Adrenal gland (tissue), 12 donors: Measurements from ENCODE around the gene KCNH3. TPM values are rescaled to one million over a fixed set of nuclear protein-coding genes. Genes with fewer than 3 reads are reported as not detected.

Source experiments
- DNase-seq, 7 donors: peaks; one replicate each; pipeline ENCODE4 v3.0.0-alpha.2; 2019 to 2020
- H3K27ac ChIP-seq, 5 donors: fragments of 200-600 bp; sonication (generic) in 4 of 5; 1 replicate in 3 of 5; 2 replicates in 2 of 5; pipeline versions ENCODE4 v1.5.1 to v1.8.0; 2016 to 2020; ENCODE audit warnings: mild to moderate bottlenecking in 1 of 5
- H3K27me3 ChIP-seq: fragments of 200-600 bp; 2 replicates; pipeline ENCODE4 v1.8.0; 2021
- H3K36me3 ChIP-seq, 2 donors: fragments of 200-600 bp; replicated peaks in 1 of 2; 1 replicate in 1 of 2; 2 replicates in 1 of 2; pipeline versions ENCODE4 v1.5.1 to v1.8.0; 2018 to 2022
- H3K4me1 ChIP-seq, 2 donors: fragments of 200-600 bp; replicated peaks in 1 of 2; 1 replicate in 1 of 2; 2 replicates in 1 of 2; pipeline versions ENCODE4 v1.5.1 to v1.8.0; 2018 to 2021
- H3K4me3 ChIP-seq, 4 donors: fragments of 200-600 bp; sonication (generic) in 3 of 4; one replicate each; pipeline ENCODE4 v1.5.1; 2016 to 2018
- H3K9me3 ChIP-seq, 3 donors: fragments of 200-600 bp; sonication (generic) in 1 of 3; replicated peaks in 1 of 3; 1 replicate in 2 of 3; 2 replicates in 1 of 3; pipeline versions ENCODE4 v1.5.1 to v1.8.0; 2016 to 2021
- CTCF ChIP-seq, 6 experiments: fragments of 450-650 bp in 4 of 6; fragments of 200-600 bp in 2 of 6; sonication (generic) in 1 of 6; IDR thresholded peaks; 1 replicate in 5 of 6; 2 replicates in 1 of 6; pipeline versions ENCODE4 v1.5.1 to v1.8.0; 2016 to 2021; ENCODE audit warnings: antibody characterized with exemption in 6 of 6, mild to moderate bottlenecking in 2 of 6, moderate library complexity in 1 of 6
- POLR2A ChIP-seq, 2 donors: fragments of 450-650 bp; IDR thresholded peaks; one replicate each; pipeline ENCODE4 v1.6.1; 2017; ENCODE audit warnings: antibody characterized with exemption in 2 of 2, mild to moderate bottlenecking in 2 of 2, moderate library complexity in 1 of 2
- WGBS, 4 donors: extraction: QIAGEN DNeasy Blood & Tissue Kit in 2 of 4; methylation state at CpG; one replicate each; pipeline versions ENCODE4 v1.1.5 to v1.1.7; 2013 to 2017; 5-methylcytosine and 5-hydroxymethylcytosine counted together
- intact Hi-C, 2 donors: fragments of 100-400 bp; cut with DNase I; formaldehyde crosslinking; loops; one replicate each; pipeline versions ENCODE4 v1.14.1 to v1.15.0; 2022 to 2023
- polyA plus RNA-seq, 3 donors: library from polyadenylated mRNA; stranded (reverse); fragments of 200-250 nt in 2 of 3; fragments of 350-450 nt in 1 of 3; fragmentation: Illumina TruSeq in 1 of 3; extraction: RNeasy Lipid Tissue Mini Kit (QIAGEN cat#74804) in 1 of 3; gene quantifications; one replicate each; pipeline ENCODE4 v1.2.3, GENCODE V29; 2013 to 2014
- total RNA-seq, 9 donors: library from RNA; depleted of rRNA in 4 of 9; stranded (reverse); fragments of >200 nt in 4 of 9; fragments of 120-200 nt in 1 of 9; fragmentation: NEBNext Ultra II Directional in 1 of 9; extraction: Animal tissue kit (Norgen Biotek cat#: 25700) in 1 of 9; gene quantifications; one replicate each; pipeline versions ENCODE4 v1.1.0 to v1.2.4, GENCODE V29; 2013 to 2023
- donor health status: healthy with polysubstance abuse.
- donor health status: Bipolar disorder and iron deficiency.
- donor health status: DM: yes; HTN: yes; CAD: no.
- donor health status: DM: no; HTN: no; CAD: no.
- donor health status: DM: no; HTN: no; CAD: no.
- donor health status: DM: yes; HTN: yes; CAD: no.

KCNH3 gene
- total and polyA plus RNA-seq, 12 donors, result 0.07 to 18.9 (median 2.3) TPM

DNA sequence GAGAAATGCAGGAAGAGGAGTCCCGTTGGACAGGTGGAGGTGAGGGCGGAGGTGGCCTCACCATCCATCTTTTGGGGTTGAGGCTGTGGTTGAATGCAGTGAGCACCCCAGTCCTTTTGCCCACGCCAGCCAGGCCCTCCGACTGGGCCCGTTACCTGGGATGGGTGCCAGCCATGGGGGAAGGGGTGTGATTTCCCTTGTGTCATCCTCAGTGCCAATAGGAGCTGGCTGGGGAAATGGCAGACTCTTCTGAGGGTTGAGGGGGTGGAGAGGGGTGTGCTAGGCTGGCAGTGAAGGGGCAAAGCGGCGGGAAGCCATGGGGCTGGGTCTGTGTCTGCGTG, 9.6 kb downstream of the KCNH3 start:
- TF ChIP-seq POLR2A (IDR thresholded peaks at IDR 0.05) (no peak), CTCF (IDR thresholded peaks at IDR 0.05) (no peak)
- Histone ChIP-seq H3K9me3 (no peaks in the 10 kb centered on the region), H3K27me3 (peaks cover 4% of the 10 kb centered on the region), H3K4me3 (peak overlapping the region in 1 of 4 donors; percentile 50), H3K4me1 (peaks cover 7 to 8% of the 10 kb centered on the region in 2 donors), H3K27ac (no peak overlapping the region), H3K36me3 (no peaks in the 10 kb centered on the region)
- intact Hi-C loops, result no loop called here
- DNase-seq, result no peak
- WGBS, 4 donors, result 30 to 53% (median 45%) methylated on average over 6 to 8 of the region's 8 CpGs

GRCh38 chr12:49548822-49549648, 10.2 kb downstream of the KCNH3 start:
- no peak for DNase-seq
- no peak for TF ChIP-seq POLR2A (IDR thresholded peaks at IDR 0.05)
- TF ChIP-seq CTCF (IDR thresholded peaks at IDR 0.05), result peak in 2 of 6 experiments; percentile 27 to 30
- Histone ChIP-seq H3K27ac (no peak overlapping the region), H3K36me3 (no peaks in the 10 kb centered on the region), H3K4me1 (peaks cover 7 to 8% of the 10 kb centered on the region in 2 donors), H3K9me3 (no peaks in the 10 kb centered on the region), H3K4me3 (peak overlapping the region in 1 of 4 donors; percentile 50), H3K27me3 (peaks cover 4% of the 10 kb centered on the region)
- intact Hi-C loops, result no loop called here
- WGBS, 4 donors, result 18 to 30% (median 22%) methylated on average over 34 to 70 of the region's 70 CpGs

- Histone ChIP-seq H3K27me3 (peaks cover 4% of the 10 kb centered on the region), H3K27ac (no peak overlapping the region), H3K36me3 (no peaks in the 10 kb centered on the region), H3K9me3 (no peaks in the 10 kb centered on the region), H3K4me3 (no peak overlapping the region), H3K4me1 (peaks cover 7 to 8% of the 10 kb centered on the region in 2 donors)
- intact Hi-C loops, result no loop called here
- no peak for TF ChIP-seq POLR2A (IDR thresholded peaks at IDR 0.05)
- TF ChIP-seq CTCF (IDR thresholded peaks at IDR 0.05), result no peak
- 93 to 96% (median 94%) methylated on average over 16 to 28 of the region's 28 CpGs for WGBS, 4 donors
- no peak for DNase-seq
These were observed 11.2 kb downstream of the KCNH3 start for GRCh38 chr12:49549735-49550692.

DNA sequence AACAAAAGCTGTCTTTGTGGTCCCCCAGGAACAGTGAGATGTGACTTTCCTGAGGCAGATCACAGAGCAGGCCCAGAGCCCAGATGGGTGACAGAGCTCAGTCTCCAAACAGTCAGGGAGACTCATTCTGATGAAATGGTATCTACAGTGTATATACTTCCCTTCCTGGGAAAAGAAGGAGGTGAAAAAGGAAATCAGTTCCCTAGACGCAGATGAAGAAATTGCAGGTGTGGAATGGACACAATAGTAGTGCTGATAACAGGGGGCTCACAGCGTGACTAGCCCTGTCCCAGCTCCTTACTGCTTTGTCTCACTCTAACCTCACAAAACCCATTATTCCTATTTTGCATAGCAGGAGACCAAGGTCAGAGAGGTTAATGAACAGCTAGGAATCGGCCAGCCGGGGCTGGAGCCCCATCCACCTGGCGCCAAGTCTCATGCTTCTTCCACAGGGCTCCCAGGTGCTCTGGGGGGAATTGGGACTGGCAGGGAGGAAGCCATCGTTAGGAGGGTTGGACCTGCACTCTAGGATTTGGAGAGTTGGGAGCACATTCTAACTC, 11.9 kb downstream of the KCNH3 start:
- DNase-seq, result no peak
- TF ChIP-seq POLR2A (IDR thresholded peaks at IDR 0.05), result no peak
- TF ChIP-seq CTCF (IDR thresholded peaks at IDR 0.05), result no peak
- 78 to 92% (median 88%) methylated on average over 3 to 6 of the region's 6 CpGs for WGBS, 4 donors
- Histone ChIP-seq H3K4me3 (no peak overlapping the region), H3K27me3 (peaks cover 4% of the 10 kb centered on the region), H3K36me3 (no peaks in the 10 kb centered on the region), H3K4me1 (peaks cover 7 to 8% of the 10 kb centered on the region in 2 donors), H3K9me3 (no peaks in the 10 kb centered on the region), H3K27ac (no peak overlapping the region)
- intact Hi-C loops, result no loop called here
